GM23248 (cell line): ENCODE measurements around the gene MOB2.

Source experiments
- EZH2 ChIP-seq: fragments of 200-600 bp; sonication (generic); IDR thresholded peaks from 2 replicates; pipeline ENCODE4 v1.6.1; 2018; ENCODE audit warnings: antibody characterized with exemption, mild to moderate bottlenecking; ENCODE audit not compliant: insufficient read depth, poor library complexity, severe bottlenecking
- EZH2phosphoT487 ChIP-seq: fragments of 200-600 bp; sonication (generic); IDR thresholded peaks from 2 replicates; pipeline ENCODE4 v1.6.1; 2018; ENCODE audit warnings: antibody characterized with exemption, moderate library complexity, mild to moderate bottlenecking, low read depth; ENCODE audit not compliant: insufficient read depth

- TF ChIP-seq EZH2 (no peak), EZH2phosphoT487 (no peak)
These were observed 43.7 kb downstream of the MOB2 start for GRCh38 chr11:1442807-1443366.
